ENCODE data around the gene SLC35B4.

SLC35B4 gene

DNA sequence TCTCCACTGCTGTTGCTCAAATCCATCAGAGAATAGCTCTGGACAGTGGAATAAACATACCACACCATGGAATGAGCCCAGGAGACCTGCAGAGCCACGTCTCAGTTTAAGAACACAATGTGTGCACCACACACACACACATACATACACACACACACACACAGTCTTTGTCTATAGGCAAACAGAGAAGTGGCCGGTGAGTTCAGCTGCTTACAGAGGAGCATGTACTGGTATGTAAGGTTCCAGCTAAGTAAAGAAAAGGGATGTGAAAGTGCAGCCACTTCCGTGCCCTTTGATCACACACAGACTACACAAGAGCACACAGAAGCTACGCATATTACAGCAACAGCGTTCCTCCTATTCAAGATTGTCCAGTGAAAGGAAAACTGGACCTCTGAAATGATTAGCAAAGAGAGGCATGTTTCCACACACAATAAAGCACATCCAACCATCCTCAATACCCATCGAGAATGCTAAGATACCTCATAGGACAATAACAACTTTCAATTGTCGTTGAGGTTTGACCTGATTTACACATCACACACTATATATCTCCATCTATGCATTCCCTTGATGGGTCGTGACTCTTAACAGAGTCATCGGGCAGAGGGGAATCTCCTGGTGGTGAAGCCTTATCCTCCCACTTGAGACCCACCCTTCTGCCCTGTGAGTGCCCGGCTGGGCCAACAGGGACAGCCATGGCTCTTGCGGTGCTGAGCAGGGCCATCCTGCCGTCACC is 23.6 kb downstream of the SLC35B4 start:
- DNase-seq (ENCODE audit: low spot score): no peak
- FAIRE-seq: no peak

DNA sequence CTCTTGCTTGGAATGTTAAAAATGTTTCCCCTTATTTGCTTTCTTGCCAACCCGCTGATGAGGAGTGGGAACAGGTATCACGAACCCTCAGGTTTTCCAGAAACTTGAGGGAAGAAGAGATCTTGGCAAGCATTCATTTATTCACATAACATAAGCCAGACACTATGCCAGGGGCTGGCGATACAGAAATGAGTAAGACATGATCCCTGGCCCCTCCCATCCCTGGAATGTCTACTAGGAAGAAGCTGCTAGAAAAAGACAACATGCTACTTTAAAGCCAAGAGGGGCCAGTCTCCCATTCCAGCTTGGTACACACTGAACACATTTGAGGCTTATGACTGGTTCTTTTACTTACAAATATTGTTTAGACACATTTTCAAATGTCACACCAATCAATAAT is 26.4 kb downstream of the SLC35B4 start:
- no peak for FAIRE-seq
- DNase-seq (ENCODE audit: low spot score): no peak

DNA sequence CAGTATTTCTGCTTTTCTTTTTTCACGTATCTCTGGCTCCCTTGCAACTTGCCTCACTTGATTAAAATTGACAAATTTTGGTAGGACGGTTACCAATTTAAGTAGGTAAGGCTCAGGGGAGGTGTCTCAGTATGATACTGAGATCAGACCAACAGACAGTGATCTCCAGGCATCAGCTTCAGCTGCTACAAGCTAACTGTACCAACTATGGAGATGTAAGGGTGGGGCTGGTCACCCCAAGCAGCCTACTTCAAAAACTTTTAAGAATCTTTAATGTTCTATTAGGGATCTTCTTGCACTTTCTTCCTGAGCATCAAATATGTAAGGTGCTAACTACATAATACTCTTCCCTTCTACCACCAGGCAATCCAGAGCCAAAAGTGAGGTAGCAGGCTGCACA is 26.9 kb downstream of the SLC35B4 start:
- FAIRE-seq (no peak), DNase-seq (ENCODE audit: low spot score) (no peak)

DNA sequence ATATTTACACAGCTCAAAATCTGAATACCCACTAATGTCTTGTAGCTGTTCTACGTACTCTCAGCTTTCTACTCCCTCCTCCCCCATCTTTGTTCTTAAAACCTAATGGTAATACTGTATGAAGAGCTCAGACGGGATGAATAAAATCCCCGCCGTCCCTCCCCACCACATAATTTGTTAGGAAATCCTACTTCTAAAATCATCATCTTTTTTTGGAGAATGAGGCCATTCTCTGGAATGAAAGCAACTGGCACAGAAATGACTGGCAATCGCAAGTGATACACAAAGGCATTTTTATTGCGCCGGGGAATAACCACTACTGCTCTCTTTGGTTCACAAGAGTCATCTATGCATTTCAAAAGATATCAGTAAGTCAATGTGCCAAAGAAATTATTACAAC is 27.3 kb downstream of the SLC35B4 start:
- DNase-seq (ENCODE audit: low spot score): no peak
- no peak for FAIRE-seq

DNA sequence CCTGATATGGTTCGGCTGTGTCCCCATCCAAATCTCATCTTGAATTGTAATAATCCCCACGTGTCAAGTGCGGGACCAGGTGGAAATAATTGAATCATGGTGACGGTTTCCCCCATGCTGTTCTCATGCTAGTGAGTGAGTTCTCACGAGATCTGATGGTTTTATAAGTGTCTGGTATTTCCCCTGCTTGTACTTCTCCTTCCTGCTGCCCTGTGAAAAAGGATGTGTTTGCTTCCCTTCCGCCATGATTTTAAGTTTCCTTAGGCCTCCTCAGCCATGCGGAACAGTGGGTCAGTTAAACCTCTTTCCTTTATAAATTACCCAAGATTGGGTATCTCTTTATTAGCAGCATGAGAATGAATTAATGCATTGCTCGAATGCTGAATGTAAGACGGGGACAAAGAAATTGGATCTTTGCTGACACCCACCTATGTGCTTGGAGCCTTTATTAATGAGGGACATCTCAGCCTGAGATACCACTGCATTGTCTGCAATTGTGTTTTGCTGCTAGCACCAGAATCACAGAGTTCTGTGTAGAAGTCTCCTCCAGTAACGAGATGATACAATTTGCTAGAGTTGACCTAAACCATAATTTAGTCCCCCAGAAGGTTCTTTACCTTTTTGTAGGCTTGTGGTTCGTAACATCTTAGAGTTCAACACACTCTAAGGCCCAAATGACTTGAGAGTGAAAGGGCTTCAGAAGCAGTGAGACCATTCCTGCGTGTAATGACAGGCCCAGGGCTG is 28.6 kb downstream of the SLC35B4 start:
- no peak for FAIRE-seq
- no peak for DNase-seq (ENCODE audit: low spot score)

DNA sequence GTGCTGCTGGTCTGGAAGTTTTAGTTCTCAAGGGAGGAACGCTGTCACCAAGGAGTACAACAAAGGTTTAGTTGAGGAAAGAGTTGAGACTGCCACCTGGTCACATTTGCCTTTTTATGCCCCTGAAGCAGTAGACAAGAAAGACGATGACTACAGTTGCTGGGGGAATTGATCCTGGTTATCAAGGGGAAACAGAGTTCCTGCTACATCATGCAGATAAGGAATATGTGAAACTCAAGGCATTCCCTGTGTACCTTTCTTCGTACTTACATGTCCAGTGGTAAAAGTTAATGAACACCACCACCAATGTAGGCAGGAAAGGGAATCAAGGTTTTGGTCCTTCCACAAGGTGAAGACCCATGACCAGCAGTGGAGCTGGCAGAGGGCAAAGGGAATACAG is 31.8 kb downstream of the SLC35B4 start:
- FAIRE-seq (no peak), DNase-seq (ENCODE audit: low spot score) (no peak)

DNA sequence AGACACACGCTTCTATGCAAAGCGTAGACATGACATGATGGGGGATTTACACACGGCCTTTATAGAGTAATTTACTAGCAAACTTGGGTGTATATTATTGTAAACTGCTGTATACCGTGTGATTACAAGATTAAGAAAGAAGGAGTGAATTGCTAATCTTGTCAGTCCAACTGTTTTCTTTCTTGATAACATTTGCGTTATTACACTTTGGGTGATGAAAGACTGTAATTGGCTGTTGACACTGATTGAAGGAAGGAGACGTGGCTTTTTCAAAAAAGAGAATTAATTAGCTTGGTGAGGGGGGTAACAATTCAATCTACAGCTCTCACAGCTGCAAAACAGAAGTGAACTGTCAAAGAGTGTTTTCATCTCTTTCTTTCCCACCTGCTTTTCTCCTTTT is 32.7 kb downstream of the SLC35B4 start:
- FAIRE-seq (no peak), DNase-seq (ENCODE audit: low spot score) (no peak)

DNA sequence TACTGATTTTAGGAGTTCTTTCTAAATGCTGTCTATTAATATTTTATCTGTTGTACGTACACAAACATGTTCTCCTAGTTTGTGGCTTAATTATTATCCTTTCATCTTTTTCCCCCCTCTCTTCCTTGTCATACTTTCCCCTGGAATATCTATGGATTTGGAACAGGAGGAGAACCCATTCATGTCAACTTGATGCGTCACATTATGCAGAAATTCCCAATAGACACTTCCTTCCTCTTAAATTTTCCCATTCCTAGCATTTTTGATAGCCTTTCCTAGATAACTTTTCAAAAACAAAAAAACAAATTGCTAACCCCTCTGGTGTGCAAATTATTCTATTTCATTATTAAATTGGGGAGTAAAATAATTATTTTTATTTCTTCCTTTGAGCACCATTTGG is 36.2 kb downstream of the SLC35B4 start:
- no peak for FAIRE-seq

DNA sequence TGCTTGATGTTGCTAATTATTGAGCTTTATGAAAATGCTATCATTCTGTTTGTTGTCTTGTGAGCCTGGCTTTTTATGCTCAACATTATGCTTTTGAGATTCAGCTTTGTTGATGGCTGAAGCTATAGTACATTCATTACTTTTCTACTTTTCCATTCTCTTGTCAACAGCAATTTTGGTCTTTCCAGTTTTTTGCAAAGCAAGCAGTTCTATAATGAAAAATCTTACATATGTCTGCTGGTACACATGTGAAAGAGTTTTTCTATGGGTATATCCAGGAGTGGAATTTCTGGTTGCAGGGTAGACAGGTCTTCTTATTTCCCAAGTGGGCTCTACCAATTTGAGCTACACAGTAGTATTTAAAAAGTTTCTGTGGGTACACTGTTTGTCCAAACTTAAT is 36.8 kb downstream of the SLC35B4 start:
- no peak for DNase-seq (ENCODE audit: low spot score)
- FAIRE-seq: no peak

More for the DNA sequence above, 36.2 kb downstream of the SLC35B4 start:
- no peak for DNase-seq (ENCODE audit: low spot score)

DNA sequence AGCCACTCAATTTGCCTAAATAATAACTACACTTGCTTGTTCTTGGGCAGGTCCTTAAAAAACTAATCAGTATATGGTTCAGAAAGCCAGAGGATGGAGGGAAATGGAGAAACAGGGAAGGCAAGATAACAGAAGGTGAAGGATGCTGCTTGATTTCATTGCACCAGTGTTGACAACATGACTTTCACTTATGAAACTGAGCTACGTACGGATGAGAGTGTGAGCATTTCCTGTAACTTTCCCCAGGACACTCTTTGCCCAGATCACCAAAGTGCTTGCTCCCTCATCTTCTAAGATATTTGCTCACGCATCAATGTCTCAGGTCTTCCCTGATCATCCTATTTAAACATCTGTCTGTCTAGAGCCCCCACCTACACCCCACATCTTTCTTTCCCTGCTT is 37.4 kb downstream of the SLC35B4 start:
- no peak for FAIRE-seq
- DNase-seq (ENCODE audit: low spot score): no peak

DNA sequence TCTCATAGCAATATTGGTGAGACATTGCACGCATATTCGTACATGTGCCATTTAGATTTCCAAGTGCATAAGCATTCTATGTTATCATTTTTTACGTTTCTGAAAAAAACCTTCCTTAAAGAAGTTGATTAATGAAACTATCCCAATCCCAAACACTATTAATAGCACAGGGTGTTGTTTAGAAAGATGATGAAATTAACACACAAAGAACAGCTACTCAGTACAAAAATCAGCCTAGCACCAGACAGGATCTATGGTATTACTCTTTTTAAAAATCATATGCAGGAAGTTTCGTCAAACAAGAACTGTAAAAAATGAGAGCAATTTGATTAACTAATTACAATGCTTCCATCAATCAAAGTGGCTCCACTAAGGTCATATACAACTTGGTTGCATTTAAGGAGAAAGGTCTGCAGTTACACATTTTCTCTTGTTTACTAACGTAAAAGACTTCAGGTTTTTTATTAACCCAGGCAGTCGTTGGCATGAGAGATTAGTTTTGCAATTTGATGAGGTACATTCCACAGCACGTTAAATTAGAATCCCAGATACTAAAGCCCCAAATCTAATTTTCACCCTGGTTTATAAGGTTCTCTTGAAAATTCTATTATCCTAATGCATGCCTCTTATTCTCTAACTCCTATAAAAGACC is 38.1 kb downstream of the SLC35B4 start:
- FAIRE-seq (no peak), DNase-seq (ENCODE audit: low spot score) (no peak)

DNA sequence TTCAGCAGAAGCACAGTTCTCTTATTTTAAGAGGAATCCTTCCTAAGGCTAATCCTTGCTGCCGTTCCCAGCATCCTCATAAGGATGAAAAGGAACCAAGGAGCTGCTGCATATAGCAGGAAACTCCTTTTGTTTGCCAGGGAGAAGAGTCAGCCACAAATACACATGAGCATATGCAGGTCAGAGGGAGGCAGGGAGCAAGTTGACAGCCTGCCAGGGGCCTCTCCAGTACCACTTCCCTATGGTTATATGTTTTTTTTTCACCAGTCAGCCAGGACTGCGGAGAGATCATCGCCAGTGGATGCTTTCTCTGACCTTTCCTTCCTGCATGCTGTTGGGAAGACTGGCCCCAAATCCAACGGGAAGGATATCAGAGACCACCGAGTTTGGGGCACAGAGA is 39.8 kb downstream of the SLC35B4 start:
- DNase-seq (ENCODE audit: low spot score) (no peak), FAIRE-seq (no peak)

DNA sequence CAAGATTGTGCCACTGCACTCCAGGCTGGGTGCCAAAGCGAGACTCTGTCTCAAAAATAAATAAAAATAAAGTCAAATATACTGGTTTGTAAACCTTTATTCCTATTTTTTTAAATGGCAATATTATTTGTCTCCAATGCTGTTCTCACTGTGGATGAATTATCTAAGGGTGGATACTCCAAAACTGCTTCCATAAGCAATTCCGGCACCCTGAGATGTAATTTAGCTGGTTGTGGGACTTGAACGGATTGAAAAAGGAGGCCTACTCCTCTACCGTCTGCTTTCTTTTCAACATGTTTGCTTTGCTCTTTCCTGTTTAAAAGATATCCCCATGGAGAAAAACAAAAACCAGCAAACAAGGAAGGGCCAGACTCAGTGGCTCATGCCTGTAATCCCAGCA is 54.4 kb downstream of the SLC35B4 start:
- DNase-seq (ENCODE audit: low spot score) (no peak), FAIRE-seq (no peak)

DNA sequence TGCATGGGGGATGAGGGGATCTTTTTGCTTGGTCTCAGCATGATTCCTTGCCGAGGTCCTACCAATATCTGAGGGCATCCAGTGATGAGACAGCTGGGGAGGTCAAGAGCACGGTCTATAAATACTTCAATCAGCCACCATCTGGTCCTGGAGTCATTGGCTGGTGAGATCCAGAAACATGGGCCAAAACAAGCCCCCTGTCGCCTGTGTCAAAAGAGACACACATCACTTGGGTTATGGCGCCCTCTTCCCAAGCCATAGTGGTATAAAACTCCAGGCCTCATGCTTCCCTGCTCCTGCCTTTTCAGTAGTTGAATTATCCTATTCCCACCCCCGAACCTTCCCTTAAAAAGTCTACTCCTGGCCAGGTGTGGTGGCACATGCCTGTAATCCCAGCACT is 60.9 kb downstream of the SLC35B4 start:
- FAIRE-seq: no peak
- DNase-seq (ENCODE audit: low spot score): no peak

DNA sequence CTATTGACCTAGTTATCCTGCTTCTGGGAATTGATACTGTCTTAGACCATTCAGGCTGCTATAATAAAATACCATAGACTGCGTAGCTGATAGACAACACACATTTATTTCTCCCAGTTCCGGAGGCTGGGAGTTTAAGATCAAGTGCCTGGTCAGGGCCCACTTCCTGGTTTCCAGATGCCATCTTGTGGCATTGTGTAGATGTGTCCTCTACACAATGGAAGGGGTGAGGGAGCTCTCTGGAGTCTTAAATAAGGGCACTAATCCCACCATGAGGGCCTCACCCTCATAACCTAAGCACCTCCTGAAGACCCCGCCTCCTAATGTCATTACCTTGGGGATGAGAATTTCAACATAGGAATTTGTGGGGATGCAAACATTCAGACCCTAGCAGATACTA is 62.4 kb downstream of the SLC35B4 start:
- FAIRE-seq (no peak), DNase-seq (ENCODE audit: low spot score) (no peak)

DNA sequence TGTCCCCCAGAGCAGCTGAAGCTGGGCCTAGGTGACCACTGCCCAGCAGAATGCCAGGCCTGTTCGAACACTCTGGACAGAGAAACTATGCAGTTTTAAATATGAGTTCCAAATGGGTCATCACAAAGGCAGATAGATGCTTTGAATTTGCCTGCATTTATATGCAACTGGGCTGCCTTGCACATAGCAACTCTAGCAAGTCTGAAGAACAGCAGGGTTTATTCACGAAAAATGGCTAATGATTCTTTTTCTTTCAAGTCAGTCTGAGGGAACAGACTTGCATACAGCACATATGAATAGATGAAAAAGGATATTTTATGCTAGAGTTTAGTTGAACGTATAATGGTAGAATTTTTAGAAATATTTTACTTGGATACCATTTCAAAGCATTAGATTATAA is 68.5 kb downstream of the SLC35B4 start:
- no peak for FAIRE-seq
- no peak for DNase-seq (ENCODE audit: low spot score)

DNA sequence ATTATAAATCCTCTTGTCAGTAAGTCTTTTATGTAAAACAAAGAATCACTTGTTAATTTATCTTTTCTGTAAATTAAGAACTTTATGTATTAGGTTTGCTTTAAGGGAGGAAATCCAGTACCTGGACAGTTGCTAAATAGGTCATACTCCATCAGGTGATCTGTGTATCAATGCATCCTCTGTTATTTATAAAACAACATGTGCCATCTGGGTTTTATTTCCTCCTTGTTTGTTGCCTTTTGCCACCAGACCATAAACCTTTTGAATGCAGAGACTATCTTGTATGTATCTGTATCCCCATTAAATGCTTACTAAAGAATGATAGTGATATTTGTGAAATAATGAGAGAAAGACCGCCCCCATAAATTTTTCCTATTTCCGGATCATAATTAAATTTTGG is 70.0 kb downstream of the SLC35B4 start:
- FAIRE-seq (no peak), DNase-seq (ENCODE audit: low spot score) (no peak)

DNA sequence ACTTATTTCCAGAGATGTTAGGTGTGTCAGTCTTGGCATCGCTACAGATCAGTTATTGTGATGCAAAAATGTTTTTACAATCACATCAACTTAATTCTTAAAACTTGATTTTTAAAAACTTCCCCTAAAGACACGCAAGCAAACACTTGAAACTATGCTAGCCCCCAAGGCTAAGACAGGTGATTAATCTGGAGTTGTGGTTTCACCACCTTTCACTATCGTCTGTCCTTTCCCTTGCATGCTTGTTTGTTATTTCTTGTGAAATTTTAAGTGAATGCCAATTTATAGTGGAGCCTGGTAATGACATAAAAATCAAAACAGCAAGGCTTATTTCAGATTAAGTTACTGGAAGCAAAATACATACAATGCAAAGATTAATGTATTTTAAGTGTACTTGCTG is 70.4 kb downstream of the SLC35B4 start:
- no peak for FAIRE-seq
- DNase-seq (ENCODE audit: low spot score): no peak

DNA sequence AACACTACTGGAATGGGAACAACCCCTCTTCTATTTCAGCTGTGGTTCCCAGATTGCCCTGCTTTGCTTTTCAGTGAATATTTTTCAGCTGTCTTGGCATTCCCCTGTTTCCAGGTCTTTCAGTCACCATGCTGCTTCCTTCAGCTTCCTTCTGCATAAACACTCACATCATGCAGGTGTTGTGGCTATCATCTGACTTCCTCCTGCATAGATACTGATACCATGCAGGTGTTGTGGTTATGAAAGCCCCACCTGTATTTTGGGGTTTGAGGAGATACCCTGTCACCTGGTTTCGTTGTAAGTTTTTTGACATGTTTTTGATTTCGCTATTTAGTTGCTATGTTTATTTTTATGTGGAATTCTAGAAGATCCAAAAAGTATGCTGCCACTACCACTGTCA is 71.5 kb downstream of the SLC35B4 start:
- FAIRE-seq (no peak), DNase-seq (ENCODE audit: low spot score) (no peak)
